ENCODE results near the gene FOLH1.
"Not testable (repeated sequence)": the region's sequence is repeated elsewhere in the genome, so short reads cannot be mapped to it uniquely, and the experiment has no call there.

- not testable (repeated sequence) for TF ChIP-seq POLR2AphosphoS5, POLR2A (IDR thresholded peaks at IDR 0.05; ENCODE audit: low read depth, low read length)
Measured at GRCh38 chr11:49249363-49249762, 41.0 kb upstream of the FOLH1 start.
